Common myeloid progenitor, CD34-positive (primary cell): ENCODE results near the gene DPYSL3.

Experiments
- CTCF ChIA-PET: fragments of 350-600 bp; sonication (Branson Sonifier 250); formaldehyde crosslinking; loops from one replicate; lab custom pipeline; 2021; ENCODE audit warnings: antibody characterized with exemption; lab: Charles Lee
- POLR2A ChIA-PET: fragments of 350-600 bp; sonication (Branson Sonifier 250); formaldehyde crosslinking; loops from one replicate; lab custom pipeline; 2021; ENCODE audit warnings: antibody characterized with exemption; lab: Charles Lee
- DNase-seq, 3 donors: peaks; one replicate each; pipeline versions ENCODE4 v3.0.0 to v3.0.0-alpha.2; 2013
- H3K27ac ChIP-seq, 2 experiments: 1 replicate in 1 of 2; 2 replicates in 1 of 2; pipeline ENCODE4 v1.7.0; 2013; ENCODE audit warnings: inconsistent platforms in 2 of 2, low read length in 2 of 2, mild to moderate bottlenecking in 2 of 2, low read depth in 1 of 2, moderate library complexity in 1 of 2; ENCODE audit not compliant: severe bottlenecking in 2 of 2, insufficient read depth in 1 of 2, poor library complexity in 1 of 2
- H3K27me3 ChIP-seq, 5 experiments: replicated peaks in 2 of 5; 1 replicate in 3 of 5; 2 replicates in 2 of 5; pipeline versions ENCODE4 v1.6.1 to v1.7.0; 2013; ENCODE audit warnings: low read length in 4 of 5, mild to moderate bottlenecking in 2 of 5, moderate library complexity in 2 of 5, inconsistent platforms in 1 of 5; ENCODE audit not compliant: insufficient read depth in 5 of 5, control insufficient read depth in 4 of 5
- H3K36me3 ChIP-seq, 4 experiments: 1 replicate in 2 of 4; 2 replicates in 2 of 4; pipeline versions ENCODE4 v1.6.1 to v1.7.0; 2013; ENCODE audit warnings: low read length in 3 of 4, control low read depth in 1 of 4, mild to moderate bottlenecking in 1 of 4; ENCODE audit not compliant: control insufficient read depth in 4 of 4, insufficient read depth in 4 of 4
- H3K4me1 ChIP-seq, 4 experiments: 1 replicate in 3 of 4; 2 replicates in 1 of 4; pipeline versions ENCODE4 v1.6.1 to v1.7.1; 2013; ENCODE audit warnings: low read length in 3 of 4, mild to moderate bottlenecking in 3 of 4, control low read depth in 1 of 4, inconsistent platforms in 1 of 4, moderate library complexity in 1 of 4; ENCODE audit not compliant: control insufficient read depth in 4 of 4, insufficient read depth in 4 of 4; ENCODE audit errors: control extremely low read depth in 1 of 4
- H3K4me3 ChIP-seq, 7 experiments: 1 replicate in 4 of 7; 2 replicates in 3 of 7; pipeline versions ENCODE4 v1.5.1 to v1.7.0; 2013; ENCODE audit warnings: mild to moderate bottlenecking in 7 of 7, low read length in 6 of 7, moderate library complexity in 6 of 7, inconsistent platforms in 2 of 7, low read depth in 2 of 7, control low read depth in 1 of 7; ENCODE audit not compliant: insufficient read depth in 4 of 7, control insufficient read depth in 1 of 7; ENCODE audit errors: extremely low read depth in 1 of 7
- H3K9me3 ChIP-seq, 5 experiments: 1 replicate in 4 of 5; 2 replicates in 1 of 5; pipeline versions ENCODE4 v1.6.1 to v1.7.1; 2013; ENCODE audit warnings: low read length in 4 of 5, mild to moderate bottlenecking in 2 of 5, inconsistent platforms in 1 of 5, low read depth in 1 of 5, moderate library complexity in 1 of 5; ENCODE audit not compliant: control insufficient read depth in 4 of 5, insufficient read depth in 2 of 5; ENCODE audit errors: control extremely low read depth in 1 of 5
- WGBS: methylation state at CpG from one replicate; pipeline ENCODE4 v1.1.5; 2013; ENCODE audit not compliant: insufficient coverage; 5-methylcytosine and 5-hydroxymethylcytosine counted together

Gene DPYSL3

GRCh38 chr5:147418613-147419012 is 91.3 kb downstream of the DPYSL3 start:
- Histone ChIP-seq H3K4me3 (no peak overlapping the region), H3K4me1 (no peaks in the 10 kb centered on the region), H3K27me3 (no peaks in the 10 kb centered on the region), H3K27ac (no peak overlapping the region), H3K9me3 (no peaks in the 10 kb centered on the region), H3K36me3 (peaks cover 0 to 25% (median 3%) of the 10 kb centered on the region in 4 experiments)
- WGBS = no CpG with 5 or more reads among the region's 2 CpGs
- no peak for DNase-seq
- ChIA-PET POLR2A (interaction anchor here (0.6 to 0.7 kb wide), 2 partner anchors 9 to 112 kb away, joined by 3 read pairs; no protein-coding TSS in a partner anchor), CTCF (no interaction called here)

GRCh38 chr5:147417135-147417813 is 92.6 kb downstream of the DPYSL3 start:
- H3K36me3 ChIP-seq = peaks cover 0 to 28% (median 3%) of the 10 kb centered on the region in 4 experiments
- DNase-seq = no peak
- H3K4me1 ChIP-seq = no peaks in the 10 kb centered on the region
- H3K4me3 ChIP-seq = no peak overlapping the region
- ChIA-PET POLR2A (interaction anchor here (0.6 kb wide), 1 partner anchor 434 kb away, joined by 3 read pairs; no protein-coding TSS in a partner anchor), CTCF (interaction anchor here (0.9 kb wide), 1 partner anchor 8 kb away, joined by 3 read pairs; no protein-coding TSS in a partner anchor)
- H3K27me3 ChIP-seq = no peaks in the 10 kb centered on the region
- H3K27ac ChIP-seq = no peak overlapping the region
- no peaks in the 10 kb centered on the region for H3K9me3 ChIP-seq
- WGBS = 95% methylated on average over 5 of the region's 5 CpGs

- DNase-seq = no peak
- no peak overlapping the region for H3K4me3 ChIP-seq
- H3K36me3 ChIP-seq = peaks cover 0 to 31% (median 3%) of the 10 kb centered on the region in 4 experiments
- CTCF ChIA-PET = no interaction called here
- no peak overlapping the region for H3K27ac ChIP-seq
- H3K9me3 ChIP-seq = no peaks in the 10 kb centered on the region
- WGBS = 100% methylated on average over 1 of the region's 3 CpGs
- no peaks in the 10 kb centered on the region for H3K27me3 ChIP-seq
- H3K4me1 ChIP-seq = no peaks in the 10 kb centered on the region
- POLR2A ChIA-PET = no interaction called here
Measured at GRCh38 chr5:147415651-147416050, 94.2 kb downstream of the DPYSL3 start.

GRCh38 chr5:147413266-147413665 is 96.6 kb downstream of the DPYSL3 start:
- Histone ChIP-seq H3K9me3 (no peaks in the 10 kb centered on the region), H3K36me3 (peaks cover 0 to 29% (median 3%) of the 10 kb centered on the region in 4 experiments), H3K27ac (no peak overlapping the region), H3K4me3 (no peak overlapping the region), H3K27me3 (no peaks in the 10 kb centered on the region), H3K4me1 (no peaks in the 10 kb centered on the region)
- DNase-seq = no peak
- 100% methylated on average over 2 of the region's 3 CpGs for WGBS
- CTCF ChIA-PET = interaction anchor here (1.4 kb wide), 1 partner anchor 162 kb away, joined by 3 read pairs; no protein-coding TSS in a partner anchor
- POLR2A ChIA-PET = no interaction called here

- DNase-seq = no peak
- WGBS = 100% methylated on average over 2 of the region's 2 CpGs
- ChIA-PET CTCF (interaction anchor here (1.4 kb wide), 1 partner anchor 163 kb away, joined by 3 read pairs; no protein-coding TSS in a partner anchor), POLR2A (no interaction called here)
- Histone ChIP-seq H3K27ac (no peak overlapping the region), H3K4me3 (no peak overlapping the region), H3K27me3 (no peaks in the 10 kb centered on the region), H3K9me3 (no peaks in the 10 kb centered on the region), H3K4me1 (no peaks in the 10 kb centered on the region), H3K36me3 (peaks cover 0 to 26% (median 3%) of the 10 kb centered on the region in 4 experiments)
Measured at GRCh38 chr5:147412561-147412960, 97.3 kb downstream of the DPYSL3 start.

- Histone ChIP-seq H3K4me1 (no peaks in the 10 kb centered on the region), H3K36me3 (peaks cover 0 to 22% (median 3%) of the 10 kb centered on the region in 4 experiments), H3K9me3 (no peaks in the 10 kb centered on the region), H3K4me3 (no peak overlapping the region), H3K27me3 (no peaks in the 10 kb centered on the region), H3K27ac (no peak overlapping the region)
- 97% methylated on average over 6 of the region's 8 CpGs for WGBS
- DNase-seq = no peak
- POLR2A ChIA-PET = no interaction called here
- CTCF ChIA-PET = interaction anchor here (1.4 kb wide), 1 partner anchor 164 kb away, joined by 3 read pairs; no protein-coding TSS in a partner anchor
Measured at GRCh38 chr5:147411359-147412319, 98.2 kb downstream of the DPYSL3 start.
